Kidney (tissue), 14 donors: ENCODE measurements around the gene RAB6B. TPM values are rescaled to one million over a fixed set of nuclear protein-coding genes. Genes with fewer than 3 reads are reported as not detected.

Experiments
- DNase-seq, 5 donors: peaks; one replicate each; pipeline ENCODE4 v3.0.0-alpha.2; 2013 to 2020
- FAIRE-seq: peaks from 2 replicates; lab custom pipeline; 2012; peaks lifted over from hg19 to GRCh38; lab: Jason Lieb, UNC
- H3K27ac ChIP-seq, 2 donors: one replicate each; pipeline ENCODE4 v1.7.0; 2013; ENCODE audit warnings: low read depth in 2 of 2, low read length in 2 of 2, inconsistent platforms in 1 of 2
- H3K27me3 ChIP-seq: one replicate; pipeline ENCODE4 v1.7.1; 2013; ENCODE audit warnings: low read length, inconsistent platforms; ENCODE audit not compliant: control insufficient read depth, insufficient read depth
- H3K36me3 ChIP-seq, 3 donors: one replicate each; pipeline versions ENCODE4 v1.7.0 to v1.7.1; 2013; ENCODE audit warnings: low read length in 3 of 3, control low read depth in 1 of 3, inconsistent platforms in 1 of 3; ENCODE audit not compliant: insufficient read depth in 3 of 3, control insufficient read depth in 2 of 3
- H3K4me1 ChIP-seq, 3 donors: one replicate each; pipeline versions ENCODE4 v1.7.0 to v1.7.1; 2013; ENCODE audit warnings: low read length in 3 of 3, inconsistent platforms in 1 of 3, low read depth in 1 of 3; ENCODE audit not compliant: control insufficient read depth in 2 of 3, insufficient read depth in 2 of 3
- H3K4me3 ChIP-seq, 3 donors: one replicate each; pipeline versions ENCODE4 v1.7.0 to v1.8.1; 2013; ENCODE audit warnings: low read length in 3 of 3, control low read depth in 1 of 3, inconsistent platforms in 1 of 3
- H3K9ac ChIP-seq, 3 donors: one replicate each; pipeline versions ENCODE4 v1.7.0 to v1.7.1; 2013; ENCODE audit warnings: low read length in 3 of 3, control low read depth in 1 of 3, inconsistent platforms in 1 of 3
- H3K9me3 ChIP-seq, 3 donors: one replicate each; pipeline versions ENCODE4 v1.7.0 to v1.7.1; 2013; ENCODE audit warnings: low read length in 3 of 3, control low read depth in 1 of 3, inconsistent platforms in 1 of 3; ENCODE audit not compliant: control insufficient read depth in 2 of 3, insufficient read depth in 1 of 3
- CTCF ChIP-seq: IDR thresholded peaks from 3 replicates; pipeline ENCODE4 v1.5.1; 2012; ENCODE audit warnings: mild to moderate bottlenecking, moderate library complexity, borderline replicate concordance; ENCODE audit not compliant: insufficient read depth; ENCODE audit errors: extremely low read depth
- intact Hi-C: fragments of 100-400 bp; cut with DNase I; formaldehyde crosslinking; loops from one replicate; pipeline ENCODE4 v1.11.1; 2022
- polyA plus RNA-seq: library from polyadenylated mRNA; stranded (reverse); fragments of 350-450 nt; fragmentation: Illumina TruSeq; extraction: RNeasy Lipid Tissue Mini Kit (QIAGEN cat#74804); gene quantifications from one replicate; pipeline ENCODE4 v1.2.3, GENCODE V29; 2014; ENCODE audit warnings: low read depth, low replicate concordance; ENCODE audit not compliant: insufficient read depth
- total RNA-seq: library from RNA; stranded (reverse); fragmentation: NEBNext Ultra II Directional; extraction: Animal tissue kit (Norgen Biotek cat#: 25700); gene quantifications from one replicate; pipeline ENCODE4 v1.2.1, GENCODE V29; 2021
- donor health status: control.
- donor health status: control.
- donor health status: control.
- donor health status: control.
- donor health status: control.
- donor health status: DM: yes; HTN: yes; CAD: no.
- donor health status: Normal renal cell carcinoma (clear cell type).

RAB6B gene
- total and polyA plus RNA-seq, 2 donors from 2014 or later, result 6.6 to 17.7 TPM

- H3K4me3 ChIP-seq, result no peak overlapping the region
- intact Hi-C loops, result no loop called here
- no peak for TF ChIP-seq CTCF
- DNase-seq (no peak), FAIRE-seq (no peak)
- H3K27ac ChIP-seq, result no peak overlapping the region
- no peak overlapping the region for H3K9ac ChIP-seq
- H3K4me1 ChIP-seq, result peaks cover 0 to 3% (median 0%) of the 10 kb centered on the region in 3 donors
- no peaks in the 10 kb centered on the region for H3K9me3 ChIP-seq
- no peaks in the 10 kb centered on the region for H3K36me3 ChIP-seq
- no peaks in the 10 kb centered on the region for H3K27me3 ChIP-seq
Observed at GRCh38 chr3:133901083-133901482, 5.4 kb upstream of the RAB6B start.

GRCh38 chr3:133899311-133899710 lies 3.6 kb upstream of the RAB6B start:
- DNase-seq, result no peak
- no peaks in the 10 kb centered on the region for H3K36me3 ChIP-seq
- no peak for FAIRE-seq
- H3K27me3 ChIP-seq, result no peaks in the 10 kb centered on the region
- intact Hi-C loops, result no loop called here
- no peak overlapping the region for H3K9ac ChIP-seq
- H3K27ac ChIP-seq, result no peak overlapping the region
- no peak overlapping the region for H3K4me3 ChIP-seq
- TF ChIP-seq CTCF, result no peak
- no peaks in the 10 kb centered on the region for H3K9me3 ChIP-seq
- H3K4me1 ChIP-seq, result peaks cover 0 to 9% (median 0%) of the 10 kb centered on the region in 3 donors

GRCh38 chr3:133897547-133897946 lies 1.9 kb upstream of the RAB6B start:
- Histone ChIP-seq H3K9me3 (no peaks in the 10 kb centered on the region), H3K27me3 (no peaks in the 10 kb centered on the region), H3K27ac (no peak overlapping the region), H3K4me1 (peaks cover 0 to 10% (median 0%) of the 10 kb centered on the region in 3 donors), H3K4me3 (no peak overlapping the region), H3K36me3 (no peaks in the 10 kb centered on the region), H3K9ac (no peak overlapping the region)
- intact Hi-C loops, result no loop called here
- DNase-seq, result no peak
- no peak for FAIRE-seq
- no peak for TF ChIP-seq CTCF
